Activated CD4-positive, alpha-beta T cell treated with anti-CD3 and anti-CD28 coated beads, Interleukin-2, amount 10 ng/mL, durations not matched to agents 7 days and 5 days (primary cell): ENCODE data around the gene RABGAP1. TPM values are rescaled to one million over a fixed set of nuclear protein-coding genes. Genes with fewer than 3 reads are reported as not detected.
"Not testable (repeated sequence)": the region's sequence is repeated elsewhere in the genome, so short reads cannot be mapped to it uniquely, and the experiment has no call there.

ENCODE experiments used
- CTCF ChIA-PET: fragments of 350-600 bp; sonication (Branson Sonifier 250); formaldehyde crosslinking; loops from one replicate; lab custom pipeline; 2021; ENCODE audit warnings: antibody characterized with exemption; lab: Charles Lee
- POLR2A ChIA-PET: fragments of 350-600 bp; sonication (Branson Sonifier 250); formaldehyde crosslinking; loops from one replicate; lab custom pipeline; 2021; ENCODE audit warnings: antibody characterized with exemption; lab: Charles Lee
- DNase-seq: peaks from one replicate; pipeline ENCODE4 v3.0.0-alpha.2; 2020
- H3K27ac Mint-ChIP-seq: one replicate; pipeline ENCODE4 v1.8.0; 2021; ENCODE audit warnings: mild to moderate bottlenecking, moderate library complexity, mixed read lengths
- H3K27me3 Mint-ChIP-seq: one replicate; pipeline ENCODE4 v1.8.0; 2021; ENCODE audit warnings: mixed read lengths
- H3K36me3 Mint-ChIP-seq: one replicate; pipeline ENCODE4 v1.8.0; 2021; ENCODE audit warnings: low read depth, mixed read lengths
- H3K4me1 Mint-ChIP-seq: one replicate; pipeline ENCODE4 v1.8.0; 2021; ENCODE audit warnings: mixed read lengths
- H3K4me3 Mint-ChIP-seq: one replicate; pipeline ENCODE4 v1.8.0; 2021; ENCODE audit warnings: mild to moderate bottlenecking, moderate library complexity, mixed read lengths
- H3K9me3 Mint-ChIP-seq: one replicate; pipeline ENCODE4 v1.8.0; 2021; ENCODE audit warnings: mixed read lengths
- total RNA-seq, 2 experiments: library from RNA; stranded (reverse); gene quantifications; one replicate each; pipeline ENCODE4 v1.2.3, GENCODE V29; 2021

The RABGAP1 gene
- 10 to 100 TPM; 28.4 to 32.9 TPM for total RNA-seq

- ChIA-PET CTCF (interaction anchor here (0.8 to 1.3 kb wide), 5 partner anchors 9 to 48 kb away, joined by 3 to 8 read pairs (median 3); partner anchors contain the start of gene ZBTB26), POLR2A (interaction anchor here (0.6 to 1.8 kb wide), 6 partner anchors 9 to 44 kb away, joined by 3 to 6 read pairs (median 4); partner anchors contain the start of genes RC3H2 and ZBTB6)
- H3K4me3 Mint-ChIP-seq: peak within 1 kb of the TSS; percentile 85
- peaks cover 40% of the 10 kb centered on the region for H3K4me1 Mint-ChIP-seq
- no peaks in the 10 kb centered on the region for H3K27me3 Mint-ChIP-seq
- peak within 1 kb of the TSS; percentile 93 for H3K27ac Mint-ChIP-seq
- H3K36me3 Mint-ChIP-seq: peaks cover 16% of the 10 kb centered on the region
- H3K9me3 Mint-ChIP-seq: no peaks in the 10 kb centered on the region
- DNase-seq: peak; percentile 99
Observed at GRCh38 chr9:122940749-122941581, at the start of gene RABGAP1. TSS of gene RABGAP1 (plus strand) at chr9:122941020. CDS start at chr9:122957060, 16,040 bp downstream.

- Mint-ChIP-seq H3K4me3 (no peak overlapping the region), H3K9me3 (no peaks in the 10 kb centered on the region), H3K27me3 (no peaks in the 10 kb centered on the region), H3K36me3 (peaks cover 42% of the 10 kb centered on the region), H3K4me1 (peaks cover 39% of the 10 kb centered on the region), H3K27ac (no peak overlapping the region)
- ChIA-PET POLR2A (interaction anchor here (0.6 kb wide), 1 partner anchor 43 kb away, joined by 3 read pairs; no protein-coding TSS in a partner anchor), CTCF (interaction anchor here (1.2 to 1.3 kb wide), 2 partner anchors 34 to 93 kb away, joined by 3 read pairs; partner anchors contain the start of gene ZBTB26)
- DNase-seq: no peak
Observed at GRCh38 chr9:122897969-122898368, 42.9 kb upstream of the RABGAP1 start.

- peak overlapping the region; percentile 60 for H3K4me3 Mint-ChIP-seq
- CTCF ChIA-PET: interaction anchor here (0.6 to 1.0 kb wide), 2 partner anchors 24 to 40 kb away, joined by 3 to 5 read pairs; no protein-coding TSS in a partner anchor
- DNase-seq: no peak
- no peaks in the 10 kb centered on the region for H3K9me3 Mint-ChIP-seq
- peaks cover 34% of the 10 kb centered on the region for H3K36me3 Mint-ChIP-seq
- H3K27ac Mint-ChIP-seq: peak overlapping the region; percentile 75
- POLR2A ChIA-PET: interaction anchor here (0.6 kb wide), 1 partner anchor 90 kb away, joined by 4 read pairs; no protein-coding TSS in a partner anchor
- no peaks in the 10 kb centered on the region for H3K27me3 Mint-ChIP-seq
- H3K4me1 Mint-ChIP-seq: peaks cover 45% of the 10 kb centered on the region
Observed at GRCh38 chr9:122900791-122901190, 40.0 kb upstream of the RABGAP1 start.

- Mint-ChIP-seq H3K9me3 (no peaks in the 10 kb centered on the region), H3K4me1 (peaks cover 30% of the 10 kb centered on the region), H3K36me3 (peaks cover 28% of the 10 kb centered on the region), H3K27ac (peak overlapping the region; percentile 93), H3K27me3 (no peaks in the 10 kb centered on the region), H3K4me3 (peak overlapping the region; percentile 94)
- peak; percentile 40 for DNase-seq
- ChIA-PET CTCF (interaction anchor here (0.6 to 2.3 kb wide), 3 partner anchors 26 to 41 kb away, joined by 3 to 7 read pairs (median 3); no protein-coding TSS in a partner anchor), POLR2A (interaction anchor here (0.7 to 2.5 kb wide), 3 partner anchors 9 to 36 kb away, joined by 3 to 11 read pairs (median 5); partner anchors contain the start of genes RABGAP1, ZBTB26 and ZBTB6)
Observed at GRCh38 chr9:122904466-122904822, 36.4 kb upstream of the RABGAP1 start.

- ChIA-PET POLR2A (interaction anchor here (1.2 to 2.5 kb wide), 2 partner anchors 8 to 36 kb away, joined by 5 to 11 read pairs; partner anchors contain the start of genes RABGAP1 and ZBTB6), CTCF (interaction anchor here (0.6 to 2.3 kb wide), 4 partner anchors 25 to 70 kb away, joined by 3 to 7 read pairs (median 3); no protein-coding TSS in a partner anchor)
- Mint-ChIP-seq H3K9me3 (no peaks in the 10 kb centered on the region), H3K4me1 (peaks cover 28% of the 10 kb centered on the region), H3K4me3 (peak within 1 kb of the TSS; percentile 94), H3K27ac (peak within 1 kb of the TSS; percentile 95), H3K27me3 (no peaks in the 10 kb centered on the region), H3K36me3 (peaks cover 29% of the 10 kb centered on the region)
- peak; percentile 99 for DNase-seq
Observed at GRCh38 chr9:122904823-122905710, 35.8 kb upstream of the RABGAP1 start, which contains the start of gene RC3H2. TSS of gene RC3H2 (minus strand) at chr9:122905359. CDS start at chr9:122897509, 7,850 bp downstream.

GRCh38 chr9:122906122-122906521, 34.7 kb upstream of the RABGAP1 start:
- H3K27ac Mint-ChIP-seq, CTCF ChIA-PET, POLR2A ChIA-PET, DNase-seq, H3K4me3 Mint-ChIP-seq, H3K27me3 Mint-ChIP-seq, H3K9me3 Mint-ChIP-seq: not testable (repeated sequence)
- Mint-ChIP-seq H3K36me3 (peaks cover 36% of the 10 kb centered on the region), H3K4me1 (peaks cover 30% of the 10 kb centered on the region)

GRCh38 chr9:122912671-122912963, 28.2 kb upstream of the RABGAP1 start:
- peaks cover 40% of the 10 kb centered on the region for H3K36me3 Mint-ChIP-seq
- no peak for DNase-seq
- CTCF ChIA-PET: interaction anchor here (0.8 to 2.4 kb wide), 5 partner anchors 10 to 83 kb away, joined by 3 to 14 read pairs (median 4); partner anchors contain the start of gene ZBTB26

GRCh38 chr9:122912964-122913673, 27.7 kb upstream of the RABGAP1 start, which contains the start of gene ZBTB6:
TSS of gene ZBTB6 (minus strand) at chr9:122913323. CDS start at chr9:122912072, 1,251 bp downstream.
- peaks cover 38% of the 10 kb centered on the region for H3K36me3 Mint-ChIP-seq
- peak within 1 kb of the TSS; percentile 99 for H3K27ac Mint-ChIP-seq
- H3K9me3 Mint-ChIP-seq: no peaks in the 10 kb centered on the region
- ChIA-PET CTCF (interaction anchor here (0.8 to 2.4 kb wide), 5 partner anchors 11 to 82 kb away, joined by 3 to 14 read pairs (median 4); partner anchors contain the start of gene ZBTB26), POLR2A (interaction anchor here (0.6 to 1.9 kb wide), 8 partner anchors 9 to 1792 kb away, joined by 3 to 11 read pairs (median 3); partner anchors contain the start of genes RABGAP1 and RC3H2)
- no peaks in the 10 kb centered on the region for H3K27me3 Mint-ChIP-seq
- H3K4me3 Mint-ChIP-seq: peak within 1 kb of the TSS; percentile 94
- DNase-seq: peak; percentile 82
- peaks cover 36% of the 10 kb centered on the region for H3K4me1 Mint-ChIP-seq

More at GRCh38 chr9:122912671-122912963, 28.2 kb upstream of the RABGAP1 start:
- Mint-ChIP-seq H3K4me1 (peaks cover 39% of the 10 kb centered on the region), H3K27me3 (no peaks in the 10 kb centered on the region), H3K4me3 (peak overlapping the region; percentile 94), H3K27ac (peak overlapping the region; percentile 99), H3K9me3 (no peaks in the 10 kb centered on the region)
- POLR2A ChIA-PET: interaction anchor here (0.7 to 1.9 kb wide), 5 partner anchors 8 to 436 kb away, joined by 3 to 11 read pairs (median 3); partner anchors contain the start of genes RABGAP1 and RC3H2

GRCh38 chr9:122918310-122918709, 22.5 kb upstream of the RABGAP1 start:
- Mint-ChIP-seq H3K27me3 (no peaks in the 10 kb centered on the region), H3K4me1 (peaks cover 8% of the 10 kb centered on the region), H3K9me3 (no peaks in the 10 kb centered on the region), H3K36me3 (peaks cover 16% of the 10 kb centered on the region), H3K27ac (no peak overlapping the region), H3K4me3 (no peak overlapping the region)
- POLR2A ChIA-PET: no interaction called here
- no peak for DNase-seq
- CTCF ChIA-PET: interaction anchor here (0.6 kb wide), 1 partner anchor 17 kb away, joined by 3 read pairs; no protein-coding TSS in a partner anchor

GRCh38 chr9:122922713-122923112, 18.1 kb upstream of the RABGAP1 start:
- POLR2A ChIA-PET: no interaction called here
- H3K9me3 Mint-ChIP-seq: no peaks in the 10 kb centered on the region

GRCh38 chr9:122923947-122924346, 16.9 kb upstream of the RABGAP1 start:
- Mint-ChIP-seq H3K36me3 (peaks cover 15% of the 10 kb centered on the region), H3K4me3 (no peak overlapping the region), H3K9me3 (no peaks in the 10 kb centered on the region), H3K4me1 (peaks cover 8% of the 10 kb centered on the region), H3K27me3 (no peaks in the 10 kb centered on the region), H3K27ac (no peak overlapping the region)
- no peak for DNase-seq
- ChIA-PET POLR2A (no interaction called here), CTCF (interaction anchor here (0.6 kb wide), 1 partner anchor 1962 kb away, joined by 3 read pairs; no protein-coding TSS in a partner anchor)

More at GRCh38 chr9:122922713-122923112, 18.1 kb upstream of the RABGAP1 start:
- H3K36me3 Mint-ChIP-seq: peaks cover 16% of the 10 kb centered on the region
- no peaks in the 10 kb centered on the region for H3K27me3 Mint-ChIP-seq
- CTCF ChIA-PET: no interaction called here
- peaks cover 8% of the 10 kb centered on the region for H3K4me1 Mint-ChIP-seq
- DNase-seq: no peak
- H3K4me3 Mint-ChIP-seq: no peak overlapping the region
- no peak overlapping the region for H3K27ac Mint-ChIP-seq
